Activated T-helper 1 cell treated with anti-CD3 and anti-CD28 coated beads, Interleukin-12 subunit alpha, Interleukin-12 subunit beta, Interleukin-2, Interleukin-4 antibody, amounts not matched to agents 30 ng/mL and 10 ng/mL and 1 ng/mL, durations not matched to agents 14 hours and 24 hours and 36 hours (primary cell): ENCODE data around the gene UBE4A. TPM values are rescaled to one million over a fixed set of nuclear protein-coding genes. Genes with fewer than 3 reads are reported as not detected.

Experiments
- DNase-seq: peaks from one replicate; pipeline ENCODE4 v3.0.0; 2021; ENCODE audit warnings: low spot score
- H3K27ac Mint-ChIP-seq: one replicate; pipeline ENCODE4 v1.8.0; 2021; ENCODE audit warnings: mild to moderate bottlenecking, mixed read lengths
- H3K27me3 Mint-ChIP-seq: one replicate; pipeline ENCODE4 v1.8.0; 2022; ENCODE audit warnings: mild to moderate bottlenecking, moderate library complexity, mixed read lengths; ENCODE audit not compliant: insufficient read depth
- H3K36me3 Mint-ChIP-seq: one replicate; pipeline ENCODE4 v1.8.0; 2021; ENCODE audit warnings: low read depth, mixed read lengths
- H3K4me1 Mint-ChIP-seq: one replicate; pipeline ENCODE4 v1.8.0; 2021; ENCODE audit warnings: low read depth, mixed read lengths
- H3K4me3 Mint-ChIP-seq: one replicate; pipeline ENCODE4 v1.8.0; 2021; ENCODE audit warnings: mild to moderate bottlenecking, moderate library complexity, mixed read lengths
- H3K9me3 Mint-ChIP-seq: one replicate; pipeline ENCODE4 v1.8.0; 2021; ENCODE audit warnings: mixed read lengths
- intact Hi-C: fragments of 100-400 bp; cut with micrococcal nuclease; formaldehyde crosslinking; loops from one replicate; pipeline ENCODE4 v1.15.1; 2024
- total RNA-seq: library from RNA; stranded (reverse); gene quantifications from 2 replicates; pipeline ENCODE4 v1.2.3, GENCODE V29; 2022

The UBE4A gene
- total RNA-seq, 1 donor from 2014 or later = 44.1 TPM

GRCh38 chr11:118343981-118344515 is 15.4 kb upstream of the UBE4A start, which contains the start of gene CD3G:
CD3G (plus strand) TSS chr11:118344344; CDS start chr11:118344424, 80 bp downstream.
- H3K27ac Mint-ChIP-seq = peak within 1 kb of the TSS; percentile 86
- intact Hi-C loops = loop anchor here (1.0 to 5.0 kb wide), 4 partner anchors 15 to 197 kb away; partner anchors contain the start of genes KMT2A and UBE4A

GRCh38 chr11:118349475-118349874 is 9.9 kb upstream of the UBE4A start:
- DNase-seq = no peak
- H3K27me3 Mint-ChIP-seq = no peaks in the 10 kb centered on the region
- intact Hi-C loops = no loop called here
- H3K9me3 Mint-ChIP-seq = no peaks in the 10 kb centered on the region
- peaks cover 63% of the 10 kb centered on the region for H3K4me1 Mint-ChIP-seq
- peaks cover 54% of the 10 kb centered on the region for H3K36me3 Mint-ChIP-seq
- H3K4me3 Mint-ChIP-seq = no peak overlapping the region
- H3K27ac Mint-ChIP-seq = peak overlapping the region; percentile 74

More at GRCh38 chr11:118343981-118344515, 15.4 kb upstream of the UBE4A start, which contains the start of gene CD3G:
- H3K4me1 Mint-ChIP-seq = peaks cover 82% of the 10 kb centered on the region
- peaks cover 49% of the 10 kb centered on the region for H3K36me3 Mint-ChIP-seq
- no peaks in the 10 kb centered on the region for H3K27me3 Mint-ChIP-seq
- DNase-seq = peak; percentile 69
- peak within 1 kb of the TSS; percentile 90 for H3K4me3 Mint-ChIP-seq
- no peaks in the 10 kb centered on the region for H3K9me3 Mint-ChIP-seq

DNA sequence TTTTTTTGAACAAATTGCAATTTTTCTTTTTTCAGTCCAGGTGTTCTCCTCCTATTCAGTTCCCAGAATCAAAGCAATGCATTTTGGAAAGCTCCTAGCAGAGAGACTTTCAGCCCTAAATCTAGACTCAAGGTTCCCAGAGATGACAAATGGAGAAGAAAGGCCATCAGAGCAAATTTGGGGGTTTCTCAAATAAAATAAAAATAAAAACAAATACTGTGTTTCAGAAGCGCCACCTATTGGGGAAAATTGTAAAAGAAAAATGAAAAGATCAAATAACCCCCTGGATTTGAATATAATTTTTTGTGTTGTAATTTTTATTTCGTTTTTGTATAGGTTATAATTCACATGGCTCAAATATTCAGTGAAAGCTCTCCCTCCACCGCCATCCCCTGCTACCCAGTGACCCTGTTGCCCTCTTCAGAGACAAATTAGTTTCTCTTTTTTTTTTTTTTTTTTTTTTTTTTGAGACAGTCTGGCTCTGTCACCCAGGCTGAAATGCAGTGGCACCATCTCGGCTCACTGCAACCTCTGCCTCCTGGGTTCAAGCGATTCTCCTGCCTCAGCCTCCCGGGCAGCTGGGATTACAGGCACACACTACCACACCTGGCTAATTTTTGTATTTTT is 6.2 kb upstream of the UBE4A start:
- intact Hi-C loops = loop anchor here (1.0 kb wide), 2 partner anchors 11 to 57 kb away; partner anchors contain the start of gene CD3D
- Mint-ChIP-seq H3K4me3 (no peak overlapping the region), H3K27ac (peak overlapping the region; percentile 40), H3K9me3 (no peaks in the 10 kb centered on the region), H3K4me1 (peaks cover 30% of the 10 kb centered on the region), H3K27me3 (no peaks in the 10 kb centered on the region), H3K36me3 (peaks cover 40% of the 10 kb centered on the region)
- DNase-seq = no peak

DNA sequence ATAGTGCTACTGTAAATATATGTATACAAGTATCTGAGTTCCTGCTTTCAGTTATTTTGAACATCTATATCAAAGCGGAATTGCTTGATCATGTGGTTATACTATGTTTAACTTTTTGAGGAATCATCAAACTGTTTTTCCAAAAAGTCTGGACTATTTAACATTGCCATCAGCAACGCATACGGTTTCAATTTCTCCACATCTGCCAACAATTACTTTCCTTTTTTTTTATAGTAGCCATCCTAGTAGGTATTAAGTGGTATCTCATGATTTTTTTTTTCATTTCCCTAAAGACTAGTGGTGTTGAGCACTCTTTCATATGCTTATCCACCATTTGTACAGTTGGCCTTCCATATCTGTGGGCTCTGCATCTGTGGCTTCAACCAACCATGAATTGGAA is 1.3 kb upstream of the UBE4A start:
- intact Hi-C loops = loop anchor here (2.0 kb wide), 3 partner anchors 105 to 215 kb away; partner anchors contain the start of genes ARCN1 and MPZL3
- H3K27me3 Mint-ChIP-seq = no peaks in the 10 kb centered on the region
- no peaks in the 10 kb centered on the region for H3K9me3 Mint-ChIP-seq
- DNase-seq = no peak
- no peak overlapping the region for H3K27ac Mint-ChIP-seq
- H3K36me3 Mint-ChIP-seq = peaks cover 17% of the 10 kb centered on the region
- H3K4me1 Mint-ChIP-seq = peaks cover 43% of the 10 kb centered on the region
- H3K4me3 Mint-ChIP-seq = no peak overlapping the region

- Mint-ChIP-seq H3K27ac (no peak overlapping the region), H3K36me3 (peaks cover 54% of the 10 kb centered on the region), H3K9me3 (no peaks in the 10 kb centered on the region), H3K27me3 (no peaks in the 10 kb centered on the region), H3K4me1 (peaks cover 24% of the 10 kb centered on the region), H3K4me3 (no peak overlapping the region)
- no peak for DNase-seq
- intact Hi-C loops = no loop called here
Observed at GRCh38 chr11:118364956-118365615, 5.7 kb downstream of the UBE4A start.

DNA sequence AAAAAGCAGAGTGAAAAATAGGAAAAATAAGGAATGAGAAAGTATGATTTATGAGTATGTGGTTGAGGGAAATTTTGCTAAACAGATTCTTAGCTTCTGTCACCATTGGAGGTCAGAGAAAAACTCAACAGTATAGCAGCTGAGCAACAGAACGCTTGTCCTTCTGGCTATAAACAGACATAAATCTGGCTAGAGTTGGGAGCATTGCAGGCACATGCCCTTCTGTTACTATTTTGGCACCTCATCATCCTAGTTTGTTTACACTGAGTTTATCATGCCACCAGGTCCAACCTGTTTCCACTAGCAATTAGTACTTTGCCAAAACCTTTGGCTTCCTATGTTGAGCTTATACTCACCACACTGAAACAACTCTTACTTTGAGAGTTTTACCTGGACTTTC is 6.9 kb downstream of the UBE4A start:
- Mint-ChIP-seq H3K27me3 (no peaks in the 10 kb centered on the region), H3K4me3 (no peak overlapping the region), H3K36me3 (peaks cover 63% of the 10 kb centered on the region), H3K27ac (no peak overlapping the region), H3K4me1 (peaks cover 16% of the 10 kb centered on the region), H3K9me3 (no peaks in the 10 kb centered on the region)
- no peak for DNase-seq
- intact Hi-C loops = no loop called here

DNA sequence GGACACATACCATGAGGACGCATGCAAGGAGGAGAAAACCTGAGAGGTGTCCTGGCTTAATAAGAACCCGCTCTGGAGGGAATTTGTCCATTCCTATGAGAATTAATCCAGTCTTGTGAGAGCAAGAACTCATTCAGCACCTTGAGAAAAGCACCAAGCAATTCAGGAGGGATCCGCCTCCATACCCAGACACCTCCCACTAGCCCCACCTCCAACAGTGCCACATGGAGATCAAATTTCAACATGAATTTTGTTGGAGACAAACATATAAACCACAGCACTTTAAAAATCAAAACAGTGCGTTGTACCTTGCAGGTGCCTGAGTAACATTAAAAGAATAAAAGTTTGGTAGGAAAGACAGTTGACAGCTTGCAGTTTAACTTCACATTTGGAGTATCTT is 11.4 kb downstream of the UBE4A start:
- intact Hi-C loops = no loop called here
- H3K4me1 Mint-ChIP-seq = peaks cover 2% of the 10 kb centered on the region
- H3K27me3 Mint-ChIP-seq = no peaks in the 10 kb centered on the region
- H3K4me3 Mint-ChIP-seq = no peak overlapping the region
- peaks cover 71% of the 10 kb centered on the region for H3K36me3 Mint-ChIP-seq
- no peak for DNase-seq
- H3K9me3 Mint-ChIP-seq = no peaks in the 10 kb centered on the region
- H3K27ac Mint-ChIP-seq = no peak overlapping the region

- Mint-ChIP-seq H3K4me1 (peaks cover 7% of the 10 kb centered on the region), H3K27me3 (no peaks in the 10 kb centered on the region), H3K27ac (no peak overlapping the region), H3K4me3 (no peak overlapping the region), H3K36me3 (peaks cover 70% of the 10 kb centered on the region), H3K9me3 (no peaks in the 10 kb centered on the region)
- DNase-seq = no peak
- intact Hi-C loops = no loop called here
Observed at GRCh38 chr11:118373263-118373662, 13.9 kb downstream of the UBE4A start.

- Mint-ChIP-seq H3K27me3 (no peaks in the 10 kb centered on the region), H3K9me3 (no peaks in the 10 kb centered on the region), H3K4me1 (peaks cover 7% of the 10 kb centered on the region), H3K4me3 (no peak overlapping the region), H3K36me3 (peaks cover 66% of the 10 kb centered on the region), H3K27ac (no peak overlapping the region)
- intact Hi-C loops = no loop called here
- no peak for DNase-seq
Observed at GRCh38 chr11:118373871-118374270, 14.5 kb downstream of the UBE4A start.

DNA sequence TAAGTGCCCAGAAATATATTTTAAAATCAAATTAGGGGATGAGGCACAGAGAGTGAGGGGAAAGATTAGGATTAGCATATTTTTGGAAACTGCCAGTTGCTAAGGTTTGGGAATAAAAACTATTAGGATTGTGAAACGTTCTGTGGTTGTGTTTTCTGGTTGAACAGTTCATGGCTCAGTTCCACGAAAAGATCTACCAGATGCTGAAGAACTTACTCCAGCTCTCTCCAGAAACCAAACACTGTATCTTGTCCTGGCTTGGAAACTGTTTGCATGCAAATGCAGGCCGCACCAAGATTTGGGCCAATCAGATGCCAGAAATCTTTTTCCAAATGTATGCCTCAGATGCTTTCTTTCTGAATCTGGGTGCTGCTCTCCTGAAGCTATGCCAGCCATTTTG is 15.3 kb downstream of the UBE4A start:
- Mint-ChIP-seq H3K9me3 (no peaks in the 10 kb centered on the region), H3K27me3 (no peaks in the 10 kb centered on the region), H3K27ac (no peak overlapping the region), H3K36me3 (peaks cover 66% of the 10 kb centered on the region), H3K4me1 (peaks cover 7% of the 10 kb centered on the region), H3K4me3 (no peak overlapping the region)
- intact Hi-C loops = no loop called here
- DNase-seq = no peak

GRCh38 chr11:118375978-118376377 is 16.6 kb downstream of the UBE4A start:
- Mint-ChIP-seq H3K4me3 (no peak overlapping the region), H3K4me1 (peaks cover 7% of the 10 kb centered on the region), H3K27me3 (no peaks in the 10 kb centered on the region), H3K36me3 (peaks cover 58% of the 10 kb centered on the region), H3K9me3 (no peaks in the 10 kb centered on the region), H3K27ac (peak overlapping the region; percentile 4)
- no peak for DNase-seq
- intact Hi-C loops = no loop called here

DNA sequence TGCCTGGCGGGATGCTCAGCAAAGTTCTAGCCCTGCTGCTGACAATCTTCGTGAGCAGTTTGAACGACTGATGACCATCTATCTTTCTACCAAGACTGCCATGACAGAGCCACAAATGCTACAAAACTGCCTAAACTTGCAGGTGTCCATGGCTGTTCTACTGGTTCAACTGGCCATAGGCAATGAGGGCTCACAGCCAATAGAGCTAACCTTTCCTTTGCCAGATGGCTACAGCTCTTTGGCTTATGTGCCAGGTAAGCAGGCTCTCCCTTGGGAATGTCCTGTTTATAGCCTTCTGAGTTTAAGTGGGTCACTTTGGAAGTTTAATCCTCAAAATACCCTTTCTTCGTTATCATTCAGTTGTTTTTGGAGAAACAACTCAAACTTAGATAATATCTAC is 20.1 kb downstream of the UBE4A start:
- no peak for DNase-seq
- Mint-ChIP-seq H3K36me3 (peaks cover 54% of the 10 kb centered on the region), H3K9me3 (no peaks in the 10 kb centered on the region), H3K4me1 (peaks cover 7% of the 10 kb centered on the region), H3K4me3 (no peak overlapping the region), H3K27me3 (no peaks in the 10 kb centered on the region), H3K27ac (no peak overlapping the region)
- intact Hi-C loops = no loop called here

DNA sequence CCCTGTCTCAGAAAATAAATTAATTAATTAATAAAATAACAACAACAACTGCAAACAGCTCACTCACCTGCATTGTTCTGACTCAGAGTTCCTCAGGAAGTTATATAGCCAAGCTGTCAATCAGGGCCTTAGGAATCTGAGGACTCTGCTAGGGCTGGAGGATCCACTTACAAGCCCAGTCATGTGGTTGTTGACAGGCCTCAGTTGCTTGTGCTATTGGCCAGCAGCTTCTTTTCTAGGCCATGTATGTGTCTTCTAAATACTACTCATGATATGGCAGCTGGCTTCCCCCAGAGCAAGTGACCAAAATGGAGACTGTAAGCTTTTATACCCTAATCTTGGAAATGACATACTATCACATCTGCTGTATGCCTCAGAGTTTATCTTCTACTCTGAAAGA is 21.2 kb downstream of the UBE4A start:
- Mint-ChIP-seq H3K4me3 (no peak overlapping the region), H3K27me3 (no peaks in the 10 kb centered on the region), H3K4me1 (peaks cover 7% of the 10 kb centered on the region), H3K36me3 (peaks cover 58% of the 10 kb centered on the region), H3K9me3 (no peaks in the 10 kb centered on the region), H3K27ac (no peak overlapping the region)
- intact Hi-C loops = no loop called here
- no peak for DNase-seq
